ENCODE data around the gene CAMTA1. TPM values are rescaled to one million over a fixed set of nuclear protein-coding genes. Genes with fewer than 3 reads are reported as not detected.
A peak's percentile ranks its signal among the peaks of the same experiment; 100 is the strongest.

Gene CAMTA1
- total and polyA plus RNA-seq, 9 of the 15 experiments (the other 6 are each of a cell fraction or from before 2014, with no cell fraction given) = 43.9 to 161 (median 65.9) TPM

- TF ChIP-seq MNT (conservative IDR thresholded peaks at IDR 0.05) (no peak), ESRRA (IDR thresholded peaks at IDR 0.05; ENCODE audit: borderline replicate concordance, low read depth) (no peak)
Observed at GRCh38 chr1:7107109-7107830, 322.0 kb downstream of the CAMTA1 start (continued).

GRCh38 chr1:7108251-7108650, 323.0 kb downstream of the CAMTA1 start:
- ATAC-seq (no peak), DNase-seq (ENCODE audit: extremely low read depth in 1 of 4, low spot score in 3 of 4) (no peak), FAIRE-seq (no peak)
- no peaks in the 10 kb centered on the region for H3K4me1 ChIP-seq (replicated peaks in 1 of 2; ENCODE audit: control insufficient read depth in 2 of 2, insufficient read depth in 2 of 2, low read length in 2 of 2)
- WGBS (ENCODE audit: insufficient coverage, low coverage, missing lambda C conversion rate) = 0% methylated on average over 8 of the region's 8 CpGs
- no peak overlapping the region for H2AFZ ChIP-seq (ENCODE audit: low read depth, low read length)
- ChIA-PET POLR2A (no interaction called here), CTCF (ENCODE audit: low intra/inter-chr PET ratio) (no interaction called here)
- no peak overlapping the region for H3K4me3 ChIP-seq
- no peaks in the 10 kb centered on the region for H3K79me2 ChIP-seq (ENCODE audit: control insufficient read depth, insufficient read depth, low read length)
- no peak overlapping the region for H3K4me2 ChIP-seq (ENCODE audit: insufficient read depth, low read length)
- H3K27ac ChIP-seq (ENCODE audit: extremely low read depth, low read depth, low read length) = no peak overlapping the region
- no peak overlapping the region for H3K9ac ChIP-seq (ENCODE audit: insufficient read depth in 1 of 2, low read depth in 2 of 2, low read length in 2 of 2)
- H3K27me3 ChIP-seq (ENCODE audit: control insufficient read depth in 2 of 2, insufficient read depth in 2 of 2, low read length in 2 of 2) = peaks cover 0 to 36% of the 10 kb centered on the region in 2 experiments; a peak in 4 of 5 replicates
- no peaks in the 10 kb centered on the region; the same call in 2 of the 3 replicates for H3K36me3 ChIP-seq (ENCODE audit: control insufficient read depth, insufficient read depth, low read length)
- in situ Hi-C loops (cut with MboI) = no loop called here
- no TSS peak for BruUV-seq (replicated peaks)
- intact Hi-C loops (cut with micrococcal nuclease) = no loop called here
- peaks cover 8% of the 10 kb centered on the region for H3K9me1 ChIP-seq (ENCODE audit: control insufficient read depth, insufficient read depth, low read length)
- peaks cover 6% of the 10 kb centered on the region for H3K9me3 ChIP-seq (replicated peaks; ENCODE audit: control insufficient read depth, insufficient read depth, low read depth, low read length)
- peaks cover 5% of the 10 kb centered on the region; the same call in 1 of the 2 replicates for H4K20me1 ChIP-seq (replicated peaks; ENCODE audit: control insufficient read depth, insufficient read depth, low read length)
- TF ChIP-seq RBM25 (IDR thresholded peaks at IDR 0.05; ENCODE audit: low read depth, low read length, severe bottlenecking) (peak; percentile 62), TEAD4 (IDR thresholded peaks at IDR 0.05; ENCODE audit: low read length) (peak; percentile 38; the same call in 1 of the 2 replicates), TEAD4 (CRISPR knock-in tag; IDR thresholded peaks at IDR 0.05; ENCODE audit: borderline replicate concordance) (no peak), BCOR (IDR thresholded peaks at IDR 0.05) (peak; percentile 17; the same call in 1 of the 2 replicates), CHD7 (IDR thresholded peaks at IDR 0.05; ENCODE audit: low read depth, low read length) (no peak)
